WERI-Rb-1 (cell line): Measurements from ENCODE around the gene PSRC1.

ENCODE experiments used
- DNase-seq: peaks from one replicate; pipeline ENCODE4 v3.0.0-alpha.2; 2020
- H3K27ac ChIP-seq: fragments of 250-450 bp; sonication (Bioruptor Pico); 2 replicates; pipeline ENCODE4 v1.5.1; 2020; ENCODE audit warnings: mild to moderate bottlenecking, moderate library complexity
- H3K27me3 ChIP-seq: fragments of 250-450 bp; sonication (Bioruptor Pico); 2 replicates; pipeline ENCODE4 v1.5.1; 2021; ENCODE audit warnings: mild to moderate bottlenecking, low read depth, moderate library complexity; ENCODE audit not compliant: insufficient read depth, severe bottlenecking
- H3K36me3 ChIP-seq: fragments of 250-450 bp; sonication (Bioruptor Pico); 2 replicates; pipeline ENCODE4 v1.5.1; 2020; ENCODE audit warnings: mild to moderate bottlenecking, moderate library complexity
- H3K4me3 ChIP-seq: 2 replicates; pipeline ENCODE4 v1.5.1; 2011; ENCODE audit warnings: low read depth, mild to moderate bottlenecking, control low read depth, low read length
- H3K9me3 ChIP-seq: fragments of 250-450 bp; sonication (Bioruptor Pico); 2 replicates; pipeline ENCODE4 v1.5.1; 2021; ENCODE audit warnings: mild to moderate bottlenecking, moderate library complexity; ENCODE audit not compliant: severe bottlenecking
- TF ChIP-seq, protein P1 (sequence below): IDR thresholded peaks from 2 replicates; pipeline ENCODE4 v1.5.1; 2011; ENCODE audit warnings: low read depth, mild to moderate bottlenecking, control low read depth, inconsistent platforms, low read length

Gene PSRC1

DNA sequence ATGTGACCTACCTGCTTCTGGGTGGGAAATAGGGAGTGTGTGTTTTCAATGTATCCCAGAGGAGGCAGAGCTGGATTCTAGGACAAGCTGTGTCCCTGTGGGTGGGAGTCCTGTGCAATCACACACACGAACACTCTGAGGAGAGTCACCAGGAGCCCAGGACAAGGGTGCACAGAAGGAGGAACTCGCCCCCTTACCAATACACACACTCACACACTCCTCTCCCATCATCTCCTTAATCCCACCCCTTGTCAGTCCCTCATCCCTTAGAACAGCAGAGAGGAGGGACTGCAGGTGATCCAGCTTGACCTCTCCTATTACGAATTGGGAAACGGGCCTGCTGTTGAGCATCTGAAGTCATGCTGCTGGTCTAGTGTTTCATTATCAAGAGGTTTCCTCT is 32.3 kb upstream of the PSRC1 start:
- TF ChIP-seq, protein P1, sequence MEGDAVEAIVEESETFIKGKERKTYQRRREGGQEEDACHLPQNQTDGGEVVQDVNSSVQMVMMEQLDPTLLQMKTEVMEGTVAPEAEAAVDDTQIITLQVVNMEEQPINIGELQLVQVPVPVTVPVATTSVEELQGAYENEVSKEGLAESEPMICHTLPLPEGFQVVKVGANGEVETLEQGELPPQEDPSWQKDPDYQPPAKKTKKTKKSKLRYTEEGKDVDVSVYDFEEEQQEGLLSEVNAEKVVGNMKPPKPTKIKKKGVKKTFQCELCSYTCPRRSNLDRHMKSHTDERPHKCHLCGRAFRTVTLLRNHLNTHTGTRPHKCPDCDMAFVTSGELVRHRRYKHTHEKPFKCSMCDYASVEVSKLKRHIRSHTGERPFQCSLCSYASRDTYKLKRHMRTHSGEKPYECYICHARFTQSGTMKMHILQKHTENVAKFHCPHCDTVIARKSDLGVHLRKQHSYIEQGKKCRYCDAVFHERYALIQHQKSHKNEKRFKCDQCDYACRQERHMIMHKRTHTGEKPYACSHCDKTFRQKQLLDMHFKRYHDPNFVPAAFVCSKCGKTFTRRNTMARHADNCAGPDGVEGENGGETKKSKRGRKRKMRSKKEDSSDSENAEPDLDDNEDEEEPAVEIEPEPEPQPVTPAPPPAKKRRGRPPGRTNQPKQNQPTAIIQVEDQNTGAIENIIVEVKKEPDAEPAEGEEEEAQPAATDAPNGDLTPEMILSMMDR: no peak
- DNase-seq: no peak
- Histone ChIP-seq H3K4me3 (no peak overlapping the region), H3K27ac (no peak overlapping the region), H3K27me3 (no peaks in the 10 kb centered on the region), H3K36me3 (peaks cover 59% of the 10 kb centered on the region), H3K9me3 (no peaks in the 10 kb centered on the region)

DNA sequence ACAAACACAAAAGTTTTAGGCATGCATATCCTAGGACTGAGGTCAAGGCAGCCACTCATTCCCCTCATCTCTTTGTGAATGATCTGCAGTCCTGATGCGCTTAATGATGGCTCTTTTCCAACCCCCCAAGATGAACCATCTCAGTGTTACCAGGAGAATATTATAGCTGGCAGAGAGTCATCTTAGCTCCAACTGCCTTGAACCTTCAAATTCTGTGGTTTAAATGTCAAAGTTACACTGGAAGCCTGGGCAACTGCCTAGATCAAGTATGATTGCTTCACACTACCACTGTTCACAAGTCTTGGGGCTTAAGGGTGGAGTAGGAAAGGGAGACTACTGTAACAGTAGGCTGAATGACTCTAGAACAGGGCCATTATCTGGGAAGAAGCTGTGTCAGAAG is 31.9 kb upstream of the PSRC1 start:
- Histone ChIP-seq H3K9me3 (no peaks in the 10 kb centered on the region), H3K36me3 (peaks cover 54% of the 10 kb centered on the region), H3K4me3 (no peak overlapping the region), H3K27ac (no peak overlapping the region), H3K27me3 (no peaks in the 10 kb centered on the region)
- no peak for DNase-seq
- TF ChIP-seq, protein P1: no peak

DNA sequence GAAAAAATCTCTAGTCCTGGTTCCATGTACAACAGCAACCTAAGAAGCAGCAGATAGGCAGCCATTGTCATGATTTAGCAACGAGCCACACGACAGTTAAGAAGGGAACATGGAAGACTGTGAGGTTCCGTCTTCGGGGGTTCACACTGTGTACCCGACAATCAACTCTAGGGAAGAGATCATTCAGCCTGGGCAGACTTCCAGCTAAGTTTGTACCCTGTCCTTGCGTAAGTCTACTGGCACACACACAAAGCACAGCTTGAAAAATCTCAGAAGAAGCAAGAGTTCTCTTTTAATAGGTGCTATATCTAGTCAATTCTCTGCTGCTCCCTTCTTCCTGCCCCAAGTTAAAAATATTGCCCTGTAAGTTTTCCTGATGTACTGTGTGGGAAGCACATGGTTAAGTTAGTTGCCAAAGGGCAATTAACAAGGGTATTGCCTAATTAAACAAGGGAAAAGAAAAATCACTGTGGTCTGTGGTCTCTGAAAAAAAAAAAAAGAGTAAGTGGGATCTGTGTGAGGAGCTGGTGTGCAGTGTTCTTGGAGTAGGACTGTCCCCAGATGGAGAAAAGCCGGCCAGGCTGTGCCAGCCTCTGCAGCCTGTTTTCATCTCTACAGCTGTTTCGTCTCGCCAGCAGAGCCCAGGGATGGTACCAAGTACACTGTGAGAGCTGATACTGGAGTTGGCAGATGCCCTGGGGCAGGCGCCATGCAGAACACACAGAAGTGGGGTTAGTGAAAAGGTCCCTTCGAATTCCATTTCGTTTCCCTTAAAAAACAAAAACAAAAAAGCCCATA is 30.2 kb upstream of the PSRC1 start:
- peaks cover 39% of the 10 kb centered on the region for H3K36me3 ChIP-seq
- H3K27ac ChIP-seq: peak overlapping the region; percentile 70

DNA sequence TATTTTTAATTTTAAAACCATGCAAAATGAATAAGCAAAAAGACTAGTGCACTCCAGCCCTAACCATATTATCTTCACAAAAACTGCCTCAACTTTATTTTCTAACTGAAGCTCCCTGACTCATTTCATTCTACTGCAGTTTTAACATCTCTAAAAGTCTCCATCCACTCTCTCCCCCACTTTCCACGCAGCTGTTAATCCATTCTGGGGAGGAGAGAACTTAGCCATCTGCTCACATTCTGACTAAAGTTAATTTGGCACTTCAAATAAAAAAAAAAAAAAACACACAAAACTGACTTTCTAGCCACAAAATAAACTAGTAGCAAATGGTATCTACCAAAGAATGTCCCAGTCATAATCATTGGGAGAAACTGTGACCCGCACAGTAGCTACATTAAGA is 29.3 kb upstream of the PSRC1 start:
- H3K36me3 ChIP-seq: peaks cover 31% of the 10 kb centered on the region
- peak overlapping the region; percentile 70 for H3K27ac ChIP-seq
- peak overlapping the region; percentile 7; the same call in 1 of the 2 replicates for H3K4me3 ChIP-seq
- TF ChIP-seq, protein P1: no peak
- no peaks in the 10 kb centered on the region for H3K9me3 ChIP-seq
- H3K27me3 ChIP-seq: no peaks in the 10 kb centered on the region
- no peak for DNase-seq

More for the DNA sequence above, 30.2 kb upstream of the PSRC1 start:
- H3K27me3 ChIP-seq: no peaks in the 10 kb centered on the region
- DNase-seq: no peak
- H3K9me3 ChIP-seq: no peaks in the 10 kb centered on the region
- TF ChIP-seq, protein P1: no peak
- H3K4me3 ChIP-seq: no peak overlapping the region

DNA sequence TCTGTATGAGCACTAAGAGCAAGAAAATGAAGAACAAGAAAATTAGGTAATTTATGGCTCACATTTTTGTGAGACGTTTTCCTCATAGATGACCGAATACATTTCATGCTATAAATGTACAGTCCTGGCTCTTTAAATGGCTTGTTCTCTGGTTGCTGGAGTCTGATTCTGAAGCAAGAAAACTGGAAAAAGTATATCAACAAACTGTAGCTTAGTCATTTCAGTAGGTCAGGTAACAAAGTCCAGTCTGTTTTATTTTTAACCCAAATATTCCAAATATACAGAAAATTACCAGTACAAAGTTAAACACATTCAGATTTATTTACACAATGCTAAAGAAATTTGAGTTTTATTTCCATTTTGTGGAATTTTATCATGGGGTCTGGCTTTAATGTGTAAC is 26.4 kb upstream of the PSRC1 start:
- peaks cover 12% of the 10 kb centered on the region for H3K36me3 ChIP-seq
- peak overlapping the region; percentile 83 for H3K27ac ChIP-seq
- H3K4me3 ChIP-seq: no peak overlapping the region
- no peak for DNase-seq
- TF ChIP-seq, protein P1: no peak
- no peaks in the 10 kb centered on the region for H3K9me3 ChIP-seq
- no peaks in the 10 kb centered on the region for H3K27me3 ChIP-seq
